HepG2 (cell line): ENCODE results near the gene GCC1. TPM values are rescaled to one million over a fixed set of nuclear protein-coding genes. Genes with fewer than 3 reads are reported as not detected.

Source experiments
- CENPT ChIP-seq: sonication (generic); formaldehyde crosslinking; IDR thresholded peaks from 2 replicates; pipeline ENCODE4 v1.8.0; 2022; ENCODE audit warnings: low read depth, mild to moderate bottlenecking, moderate library complexity, missing genetic modification reagents
- CTCF ChIP-seq: sonication (generic); formaldehyde crosslinking; IDR thresholded peaks from 2 replicates; pipeline ENCODE4 v1.5.0; 2020; ENCODE audit warnings: mild to moderate bottlenecking, missing genetic modification reagents, moderate library complexity
- HINFP ChIP-seq: sonication (generic); formaldehyde crosslinking; IDR thresholded peaks from 2 replicates; pipeline ENCODE4 v1.4.0; 2020; ENCODE audit warnings: low read depth, mild to moderate bottlenecking, missing genetic modification reagents
- HMGXB3 ChIP-seq: sonication (generic); formaldehyde crosslinking; IDR thresholded peaks from 2 replicates; pipeline ENCODE4 v1.4.0; 2020; ENCODE audit warnings: missing genetic modification reagents, borderline replicate concordance
- KLF6 ChIP-seq: IDR thresholded peaks from 2 replicates; pipeline ENCODE4 v1.8.0; 2016; ENCODE audit warnings: missing biosample characterization, missing genetic modification reagents
- MED1 ChIP-seq: sonication (generic); formaldehyde crosslinking; IDR thresholded peaks from 2 replicates; pipeline ENCODE4 v1.4.0; 2020; ENCODE audit warnings: missing genetic modification reagents
- MEIS2 ChIP-seq: sonication (generic); formaldehyde crosslinking; IDR thresholded peaks from 2 replicates; pipeline ENCODE4 v1.9.0; 2021; ENCODE audit warnings: mild to moderate bottlenecking, missing genetic modification reagents
- NONO ChIP-seq, 2 experiments: fragments of 450-650 bp in 1 of 2; sonication (generic) in 1 of 2; formaldehyde crosslinking in 1 of 2; IDR thresholded peaks in 1 of 2; conservative IDR thresholded peaks in 1 of 2; 2 replicates each; pipeline versions ENCODE4 v1.6.1 to v1.8.0; 2017 to 2022; ENCODE audit warnings: mild to moderate bottlenecking in 1 of 2, missing genetic modification reagents in 1 of 2, moderate library complexity in 1 of 2
- SOX6 ChIP-seq, 2 experiments: fragments of 450-650 bp in 1 of 2; sonication (generic) in 1 of 2; formaldehyde crosslinking in 1 of 2; IDR thresholded peaks; 2 replicates each; pipeline versions ENCODE4 v1.4.0 to v1.6.1; 2017 to 2020; ENCODE audit warnings: antibody characterized with exemption in 1 of 2, mild to moderate bottlenecking in 1 of 2, missing genetic modification reagents in 1 of 2
- ZFP90 ChIP-seq: sonication (generic); formaldehyde crosslinking; IDR thresholded peaks from 2 replicates; pipeline ENCODE4 v1.8.0; 2022; ENCODE audit warnings: missing genetic modification reagents, mild to moderate bottlenecking, inconsistent platforms, borderline replicate concordance
- ZFYVE20 ChIP-seq: sonication (generic); formaldehyde crosslinking; IDR thresholded peaks from 2 replicates; pipeline ENCODE4 v1.8.0; 2023; ENCODE audit warnings: low read depth, mild to moderate bottlenecking, moderate library complexity, missing genetic modification reagents, borderline replicate concordance
- ZMYM4 ChIP-seq: sonication (generic); formaldehyde crosslinking; IDR thresholded peaks from 2 replicates; pipeline ENCODE4 v1.8.1; 2023; ENCODE audit warnings: mild to moderate bottlenecking, missing genetic modification reagents
- ZNF557 ChIP-seq: sonication (generic); formaldehyde crosslinking; IDR thresholded peaks from 2 replicates; pipeline ENCODE4 v1.4.0; 2020; ENCODE audit warnings: missing genetic modification reagents
- ZNF564 ChIP-seq: sonication (generic); formaldehyde crosslinking; IDR thresholded peaks from 2 replicates; pipeline ENCODE4 v1.8.1; 2023; ENCODE audit warnings: mild to moderate bottlenecking, missing genetic modification reagents
- ZNF567 ChIP-seq: sonication (generic); formaldehyde crosslinking; IDR thresholded peaks from 2 replicates; pipeline ENCODE4 v1.8.1; 2023; ENCODE audit warnings: mild to moderate bottlenecking, missing genetic modification reagents, borderline replicate concordance
- ZNF740 ChIP-seq: sonication (generic); formaldehyde crosslinking; IDR thresholded peaks from 2 replicates; pipeline ENCODE4 v1.4.0; 2020; ENCODE audit warnings: missing genetic modification reagents
- ZNF773 ChIP-seq: sonication (generic); formaldehyde crosslinking; IDR thresholded peaks from 2 replicates; pipeline ENCODE4 v1.4.0; 2020; ENCODE audit warnings: missing genetic modification reagents, borderline replicate concordance
- polyA plus RNA-seq, 8 experiments: library from polyadenylated mRNA; depleted of rRNA in 3 of 8; stranded (reverse) in 7 of 8; unstranded in 1 of 8; fragments of >200 nt; fragmentation: Illumina TruSeq in 4 of 8; extraction: Trizol in 4 of 8; gene quantifications; 2 replicates each; pipeline versions ENCODE4 v1.2.1 to v1.2.3, GENCODE V29; 2011 to 2016; ENCODE audit warnings: low read depth in 4 of 8, missing spikeins in 1 of 8, mixed read lengths in 1 of 8; ENCODE audit not compliant: insufficient read depth in 1 of 8
- total RNA-seq, 5 experiments: library from RNA; depleted of rRNA; stranded (reverse); fragments of >200 nt; fragmentation: Illumina TruSeq; extraction: Trizol; gene quantifications; 2 replicates each; pipeline ENCODE4 v1.2.3, GENCODE V29; 2016; ENCODE audit warnings: low read depth in 1 of 5
- TF ChIP-seq, protein P1 (sequence below): sonication (generic); formaldehyde crosslinking; IDR thresholded peaks from 2 replicates; pipeline ENCODE4 v1.4.0; 2020; ENCODE audit warnings: low read depth, mild to moderate bottlenecking, missing genetic modification reagents
- TF ChIP-seq, protein P2 (sequence below): IDR thresholded peaks from 2 replicates; pipeline ENCODE4 v1.6.1; 2016; ENCODE audit warnings: missing compliant biosample characterization, missing genetic modification reagents, borderline replicate concordance

GCC1 gene
- total and polyA plus RNA-seq, 2 of the 13 experiments (the other 11 are each of a cell fraction or from before 2014, with no cell fraction given): 2.5 to 15.3 TPM

DNA sequence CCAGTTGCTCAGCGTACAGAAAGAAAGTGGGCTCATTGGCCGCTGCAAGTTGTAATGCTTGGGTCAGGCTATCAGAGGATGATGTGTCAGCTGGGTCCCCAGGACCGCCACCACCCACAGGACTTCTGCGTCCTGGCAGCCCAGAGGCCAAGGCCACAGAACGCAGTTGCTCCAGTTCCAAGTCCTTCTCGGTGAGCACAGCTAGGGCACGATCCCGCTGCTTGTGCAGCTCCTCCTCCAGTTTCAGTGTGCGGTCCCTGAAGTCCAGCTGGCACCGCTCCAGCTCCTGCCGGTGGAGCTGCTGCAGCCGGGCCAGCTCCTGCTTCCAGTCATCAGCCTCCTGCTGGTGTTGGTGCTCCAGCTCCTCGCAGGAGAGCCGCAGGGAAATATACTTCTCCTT, 3.0 kb downstream of the GCC1 start (continued):
- TF ChIP-seq ZFP90 (CRISPR knock-in tag) (no peak; the same call in 1 of the 2 replicates), MEIS2 (CRISPR knock-in tag) (peak; percentile 39; the same call in 1 of the 2 replicates), ZNF773 (CRISPR knock-in tag) (no peak), MED1 (CRISPR knock-in tag) (peak; percentile 75), ZNF740 (CRISPR knock-in tag) (no peak), HMGXB3 (no peak), ZMYM4 (CRISPR knock-in tag) (peak; percentile 87), SOX6 (IDR thresholded peaks at IDR 0.05) (no peak), SOX6 (CRISPR knock-in tag; IDR thresholded peaks at IDR 0.05) (peak; percentile 54), ZNF564 (CRISPR knock-in tag) (peak; percentile 91), ZFYVE20 (no peak), CENPT (CRISPR knock-in tag) (no peak), KLF6 (CRISPR knock-in tag) (no peak), CTCF (CRISPR knock-in tag) (peak; percentile 37), NONO (IDR thresholded peaks at IDR 0.05) (no peak), NONO (CRISPR knock-in tag; conservative IDR thresholded peaks at IDR 0.05) (peak; percentile 80), ZNF557 (no peak), ZNF567 (CRISPR knock-in tag) (no peak), HINFP (no peak)
- TF ChIP-seq, protein P1, sequence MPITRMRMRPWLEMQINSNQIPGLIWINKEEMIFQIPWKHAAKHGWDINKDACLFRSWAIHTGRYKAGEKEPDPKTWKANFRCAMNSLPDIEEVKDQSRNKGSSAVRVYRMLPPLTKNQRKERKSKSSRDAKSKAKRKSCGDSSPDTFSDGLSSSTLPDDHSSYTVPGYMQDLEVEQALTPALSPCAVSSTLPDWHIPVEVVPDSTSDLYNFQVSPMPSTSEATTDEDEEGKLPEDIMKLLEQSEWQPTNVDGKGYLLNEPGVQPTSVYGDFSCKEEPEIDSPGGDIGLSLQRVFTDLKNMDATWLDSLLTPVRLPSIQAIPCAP: no peak
- TF ChIP-seq, protein P2, sequence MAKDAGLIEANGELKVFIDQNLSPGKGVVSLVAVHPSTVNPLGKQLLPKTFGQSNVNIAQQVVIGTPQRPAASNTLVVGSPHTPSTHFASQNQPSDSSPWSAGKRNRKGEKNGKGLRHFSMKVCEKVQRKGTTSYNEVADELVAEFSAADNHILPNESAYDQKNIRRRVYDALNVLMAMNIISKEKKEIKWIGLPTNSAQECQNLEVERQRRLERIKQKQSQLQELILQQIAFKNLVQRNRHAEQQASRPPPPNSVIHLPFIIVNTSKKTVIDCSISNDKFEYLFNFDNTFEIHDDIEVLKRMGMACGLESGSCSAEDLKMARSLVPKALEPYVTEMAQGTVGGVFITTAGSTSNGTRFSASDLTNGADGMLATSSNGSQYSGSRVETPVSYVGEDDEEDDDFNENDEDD: peak; percentile 22; the same call in 1 of the 2 replicates
